Endodermal cell (in vitro differentiated cells): ENCODE measurements around the gene TMEM154. TPM values are rescaled to one million over a fixed set of nuclear protein-coding genes. Genes with fewer than 3 reads are reported as not detected.

Source experiments
- DNase-seq: peaks from one replicate; pipeline ENCODE4 v3.0.0-alpha.2; 2017
- H3K27ac ChIP-seq: 2 replicates; pipeline ENCODE4 v1.5.1; 2013; ENCODE audit warnings: mild to moderate bottlenecking, low read depth, low read length, moderate library complexity
- H3K27me3 ChIP-seq: 2 replicates; pipeline ENCODE4 v1.6.1; 2013; ENCODE audit warnings: mild to moderate bottlenecking, low read length, moderate library complexity; ENCODE audit not compliant: insufficient read depth, control insufficient read depth, poor library complexity, severe bottlenecking
- H3K36me3 ChIP-seq: 2 replicates; pipeline ENCODE4 v1.7.0; 2013; ENCODE audit warnings: mild to moderate bottlenecking, low read length, moderate library complexity; ENCODE audit not compliant: control insufficient read depth, insufficient read depth
- H3K4me1 ChIP-seq: one replicate; pipeline ENCODE4 v1.7.0; 2013; ENCODE audit warnings: low read length; ENCODE audit not compliant: control insufficient read depth, insufficient read depth
- H3K4me3 ChIP-seq: 2 replicates; pipeline ENCODE4 v1.5.1; 2013; ENCODE audit warnings: mild to moderate bottlenecking, low read length, moderate library complexity
- H3K9ac ChIP-seq: 2 replicates; pipeline ENCODE4 v1.6.1; 2013; ENCODE audit warnings: mild to moderate bottlenecking, low read length, moderate library complexity; ENCODE audit not compliant: poor library complexity, severe bottlenecking; ENCODE audit errors: extremely low read depth
- H3K9me3 ChIP-seq: 2 replicates; pipeline ENCODE4 v1.6.1; 2013; ENCODE audit warnings: mild to moderate bottlenecking, low read length, moderate library complexity; ENCODE audit not compliant: control insufficient read depth
- H3K27ac Mint-ChIP-seq: 2 replicates; pipeline ENCODE4 v1.8.0; 2020; ENCODE audit warnings: mixed read lengths
- H3K27me3 Mint-ChIP-seq: 2 replicates; pipeline ENCODE4 v1.8.0; 2021; ENCODE audit warnings: mild to moderate bottlenecking, mixed read lengths; ENCODE audit not compliant: insufficient read depth
- H3K36me3 Mint-ChIP-seq: 2 replicates; pipeline ENCODE4 v1.8.0; 2020; ENCODE audit warnings: low read depth, mixed read lengths
- H3K4me1 Mint-ChIP-seq: 2 replicates; pipeline ENCODE4 v1.8.0; 2020; ENCODE audit warnings: mixed read lengths
- H3K4me3 Mint-ChIP-seq: 2 replicates; pipeline ENCODE4 v1.8.0; 2020; ENCODE audit warnings: mild to moderate bottlenecking, moderate library complexity, mixed read lengths
- H3K9me3 Mint-ChIP-seq: 2 replicates; pipeline ENCODE4 v1.8.0; 2020; ENCODE audit warnings: mild to moderate bottlenecking, mixed read lengths
- CTCF ChIP-seq: fragments of 200-600 bp; sonication (generic); conservative IDR thresholded peaks from 2 replicates; pipeline ENCODE4 v1.5.0; 2021; ENCODE audit warnings: antibody characterized with exemption, mild to moderate bottlenecking
- WGBS, 2 experiments: methylation state at CpG; one replicate each; pipeline versions ENCODE4 v1.1.5 to v1.1.7; 2013; ENCODE audit warnings: missing lambda C conversion rate in 2 of 2, mixed read lengths in 1 of 2; ENCODE audit not compliant: insufficient coverage in 1 of 2, insufficient read length in 1 of 2; 5-methylcytosine and 5-hydroxymethylcytosine counted together
- total RNA-seq, 2 donors: library from RNA; stranded (reverse); fragmentation: NEBNext Ultra II Directional in 1 of 2; extraction: Animal tissue kit (Norgen Biotek cat#: 25700) in 1 of 2; gene quantifications; 2 replicates in 1 of 2; 3 replicates in 1 of 2; pipeline ENCODE4 v1.2.1, GENCODE V29; 2021

Gene TMEM154
- total RNA-seq, 2 donors from 2014 or later, result 0.81 to 1.6 TPM

- WGBS, 2 experiments, result 87 to 100% methylated on average over 1 of the region's 1 CpG
- Histone ChIP-seq H3K27ac (no peak overlapping the region), H3K9ac (no peak overlapping the region), H3K27me3 (no peaks in the 10 kb centered on the region), H3K36me3 (no peaks in the 10 kb centered on the region), H3K4me1 (no peaks in the 10 kb centered on the region), H3K4me3 (no peak overlapping the region), H3K9me3 (no peaks in the 10 kb centered on the region)
- Mint-ChIP-seq H3K27ac (no peak overlapping the region), H3K4me3 (no peak overlapping the region), H3K9me3 (no peaks in the 10 kb centered on the region), H3K27me3 (no peaks in the 10 kb centered on the region), H3K4me1 (no peaks in the 10 kb centered on the region), H3K36me3 (no peaks in the 10 kb centered on the region)
- no peak for DNase-seq
- TF ChIP-seq CTCF, result no peak
These were observed 108.5 kb downstream of the TMEM154 start for GRCh38 chr4:152571296-152571695.

Other genes with a start within 250 kb of the TMEM154 start
- 10 to 100 TPM; 34.3 to 34.4 TPM for gene FBXW7, start 143.9 kb downstream of the TMEM154 start, total RNA-seq
- 1 to 10 TPM; 2.1 to 2.9 TPM for gene TIGD4, start 99.7 kb upstream of the TMEM154 start, total RNA-seq
- 10 to 100 TPM; 34.3 to 39.4 TPM for gene ARFIP1, start 100.0 kb upstream of the TMEM154 start, total RNA-seq